Epithelial cell of proximal tubule (primary cell): ENCODE results near the gene ELF2. TPM values are rescaled to one million over a fixed set of nuclear protein-coding genes. Genes with fewer than 3 reads are reported as not detected.
"Not testable (repeated sequence)": the region's sequence is repeated elsewhere in the genome, so short reads cannot be mapped to it uniquely, and the experiment has no call there.

Experiments used
- DNase-seq: peaks from one replicate; pipeline ENCODE4 v3.0.0-alpha.2; 2011; ENCODE audit warnings: low read depth
- H3K4me3 ChIP-seq: 2 replicates; pipeline ENCODE4 v1.5.1; 2011; ENCODE audit warnings: low read depth, mild to moderate bottlenecking, low read length
- total RNA-seq: library from RNA; depleted of rRNA; stranded (reverse); fragments of >200 nt; gene quantifications from 2 replicates; pipeline ENCODE4 v1.2.3, GENCODE V29; 2015
- TF ChIP-seq, protein P1 (sequence below): conservative IDR thresholded peaks from 2 replicates; pipeline ENCODE4 v1.5.1; 2012; ENCODE audit warnings: low read depth, mild to moderate bottlenecking, low read length

Gene ELF2
- total RNA-seq, 1 donor from 2014 or later: 24.1 TPM

DNA sequence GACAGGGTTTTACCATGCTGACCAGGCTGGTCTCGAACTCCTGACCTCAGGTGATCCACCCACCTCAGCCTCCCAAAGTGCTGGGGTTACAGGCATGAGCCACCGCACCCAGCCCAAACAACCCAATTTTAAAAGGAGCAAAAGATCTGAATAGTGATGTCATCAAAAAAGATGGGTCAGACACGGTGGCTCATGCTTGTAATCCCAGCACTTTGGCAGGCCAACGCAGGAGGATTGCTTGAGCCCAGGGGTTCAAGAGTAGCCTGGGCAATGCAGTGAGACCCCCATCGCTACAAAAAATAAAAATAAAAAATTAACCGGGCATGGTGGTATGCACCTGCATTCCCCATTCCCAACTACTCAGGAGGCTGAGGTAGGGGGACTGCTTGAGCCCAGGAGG lies 6.1 kb downstream of the ELF2 start:
- H3K4me3 ChIP-seq: no peak overlapping the region
- TF ChIP-seq, protein P1, sequence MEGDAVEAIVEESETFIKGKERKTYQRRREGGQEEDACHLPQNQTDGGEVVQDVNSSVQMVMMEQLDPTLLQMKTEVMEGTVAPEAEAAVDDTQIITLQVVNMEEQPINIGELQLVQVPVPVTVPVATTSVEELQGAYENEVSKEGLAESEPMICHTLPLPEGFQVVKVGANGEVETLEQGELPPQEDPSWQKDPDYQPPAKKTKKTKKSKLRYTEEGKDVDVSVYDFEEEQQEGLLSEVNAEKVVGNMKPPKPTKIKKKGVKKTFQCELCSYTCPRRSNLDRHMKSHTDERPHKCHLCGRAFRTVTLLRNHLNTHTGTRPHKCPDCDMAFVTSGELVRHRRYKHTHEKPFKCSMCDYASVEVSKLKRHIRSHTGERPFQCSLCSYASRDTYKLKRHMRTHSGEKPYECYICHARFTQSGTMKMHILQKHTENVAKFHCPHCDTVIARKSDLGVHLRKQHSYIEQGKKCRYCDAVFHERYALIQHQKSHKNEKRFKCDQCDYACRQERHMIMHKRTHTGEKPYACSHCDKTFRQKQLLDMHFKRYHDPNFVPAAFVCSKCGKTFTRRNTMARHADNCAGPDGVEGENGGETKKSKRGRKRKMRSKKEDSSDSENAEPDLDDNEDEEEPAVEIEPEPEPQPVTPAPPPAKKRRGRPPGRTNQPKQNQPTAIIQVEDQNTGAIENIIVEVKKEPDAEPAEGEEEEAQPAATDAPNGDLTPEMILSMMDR: no peak
- DNase-seq: no peak

DNA sequence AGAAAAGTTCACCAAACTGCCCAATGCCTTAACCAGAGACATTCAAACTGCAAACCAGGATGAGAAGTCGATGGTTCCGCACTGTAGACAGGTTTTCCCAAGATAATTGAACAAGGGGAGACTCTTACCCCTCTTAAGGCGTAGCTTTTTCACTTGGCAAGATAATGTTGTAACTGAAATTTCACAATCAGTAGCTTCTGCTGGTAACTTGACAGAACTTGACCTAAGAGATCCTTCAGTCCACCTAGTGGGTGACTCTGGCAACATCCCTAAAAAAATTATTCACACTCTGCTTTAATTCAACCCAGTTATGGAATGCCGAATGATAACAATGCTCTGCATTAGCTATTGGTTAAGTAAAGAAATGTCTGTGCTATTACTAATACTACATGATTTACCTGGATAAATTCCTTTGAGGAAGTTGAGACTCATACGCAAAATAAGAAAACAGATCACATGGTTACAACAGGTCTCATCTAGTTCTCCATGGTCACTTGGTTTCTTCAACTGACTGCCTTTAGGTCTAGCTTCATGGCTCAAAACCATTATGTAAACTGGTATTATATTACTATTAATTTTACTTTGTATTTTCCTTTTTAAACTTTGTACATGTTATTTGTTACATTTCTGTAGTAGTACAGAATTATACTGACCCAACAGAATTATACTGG lies 9.1 kb downstream of the ELF2 start:
- DNase-seq: peak; percentile 61
- no peak overlapping the region for H3K4me3 ChIP-seq
- TF ChIP-seq, protein P1: peak; percentile 61

DNA sequence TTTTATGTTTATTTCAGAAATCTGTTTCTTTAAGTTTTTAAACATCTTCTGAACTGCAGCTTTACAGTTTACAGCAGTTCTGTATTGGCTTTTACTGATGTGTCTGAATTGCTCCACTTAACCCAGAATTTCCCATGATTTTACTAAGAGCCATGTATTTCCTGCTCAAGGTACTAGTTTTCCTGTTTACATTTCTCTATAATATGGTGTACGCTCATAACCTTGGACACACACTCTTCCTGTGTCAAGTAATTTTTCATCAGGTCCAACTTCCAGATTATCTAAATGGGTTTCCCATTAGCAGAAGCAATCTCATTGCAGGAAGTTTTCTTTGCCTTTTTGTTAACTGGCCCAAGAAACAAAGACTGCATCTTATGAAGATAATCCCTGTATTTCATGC lies 12.3 kb downstream of the ELF2 start:
- DNase-seq: no peak
- TF ChIP-seq, protein P1: no peak
- H3K4me3 ChIP-seq: no peak overlapping the region

- TF ChIP-seq, protein P1: no peak
- no peak for DNase-seq
- H3K4me3 ChIP-seq: no peak overlapping the region
Measured at GRCh38 chr4:139163806-139164206, 13.2 kb downstream of the ELF2 start.

- DNase-seq: not testable (repeated sequence)
Measured at GRCh38 chr4:139157977-139158376, 19.0 kb downstream of the ELF2 start.

GRCh38 chr4:139154952-139155557 lies 22.0 kb downstream of the ELF2 start:
- H3K4me3 ChIP-seq: no peak overlapping the region
- TF ChIP-seq, protein P1: no peak
- DNase-seq: no peak

More at GRCh38 chr4:139157977-139158376, 19.0 kb downstream of the ELF2 start:
- not testable (repeated sequence) for H3K4me3 ChIP-seq

GRCh38 chr4:139154538-139154937 lies 22.5 kb downstream of the ELF2 start:
- no peak for DNase-seq
- no peak overlapping the region for H3K4me3 ChIP-seq
- TF ChIP-seq, protein P1: no peak
